GM12878 (cell line): ENCODE measurements around the gene RERE. TPM values are rescaled to one million over a fixed set of nuclear protein-coding genes. Genes with fewer than 3 reads are reported as not detected.

Experiments used
- CBFB ChIP-seq: IDR thresholded peaks from 2 replicates; pipeline ENCODE4 v1.6.1; 2016; ENCODE audit warnings: antibody characterized with exemption, low read depth
- FOS ChIP-seq: IDR thresholded peaks from 3 replicates; pipeline ENCODE4 v1.6.1; 2011; ENCODE audit warnings: borderline replicate concordance; ENCODE audit not compliant: insufficient read length; ENCODE audit errors: extremely low read depth
- HDGF ChIP-seq: fragments of 450-650 bp; IDR thresholded peaks from 2 replicates; pipeline ENCODE4 v1.6.1; 2016; ENCODE audit warnings: antibody characterized with exemption
- JUNB ChIP-seq: IDR thresholded peaks from 2 replicates; pipeline ENCODE4 v1.6.1; 2016; ENCODE audit warnings: antibody characterized with exemption, mild to moderate bottlenecking
- KLF5 ChIP-seq: fragments of 450-650 bp; IDR thresholded peaks from 2 replicates; pipeline ENCODE4 v1.6.1; 2014; ENCODE audit warnings: mild to moderate bottlenecking; ENCODE audit not compliant: partially characterized antibody
- MAX ChIP-seq: IDR thresholded peaks from 2 replicates; pipeline ENCODE4 v1.6.1; 2012; ENCODE audit warnings: low read depth, low read length, improper control_type of control experiment
- MLLT1 ChIP-seq: fragments of 450-650 bp; IDR thresholded peaks from 2 replicates; pipeline ENCODE4 v1.6.1; 2016; ENCODE audit warnings: mild to moderate bottlenecking
- PML ChIP-seq: IDR thresholded peaks from 2 replicates; pipeline ENCODE4 v1.6.1; 2012; ENCODE audit warnings: low read length, inconsistent platforms
- RELA ChIP-seq: fragments of 450-650 bp; IDR thresholded peaks from 2 replicates; pipeline ENCODE4 v1.8.0; 2014; ENCODE audit warnings: borderline replicate concordance; ENCODE audit not compliant: partially characterized antibody
- SIN3A ChIP-seq: IDR thresholded peaks from 2 replicates; pipeline ENCODE4 v1.6.1; 2012; ENCODE audit warnings: low read depth, low read length, improper control_type of control experiment
- SP1 ChIP-seq: IDR thresholded peaks from one replicate; pipeline ENCODE4 v1.6.1; 2011; ENCODE audit warnings: low read depth, low read length
- STAT1 ChIP-seq: fragments of 450-650 bp; conservative IDR thresholded peaks from 2 replicates; pipeline ENCODE4 v1.6.1; 2014; ENCODE audit warnings: antibody characterized with exemption, mild to moderate bottlenecking
- WRNIP1 ChIP-seq: IDR thresholded peaks from 2 replicates; pipeline ENCODE4 v1.6.1; 2011; ENCODE audit warnings: low read depth, low read length, improper control_type of control experiment, borderline replicate concordance
- YY1 ChIP-seq: IDR thresholded peaks from 2 replicates; pipeline ENCODE4 v1.6.1; 2011; ENCODE audit warnings: low read depth, mild to moderate bottlenecking, low read length
- ZBTB11 ChIP-seq: fragments of 450-650 bp; formaldehyde crosslinking; IDR thresholded peaks from 2 replicates; pipeline ENCODE4 v1.5.0; 2022; ENCODE audit warnings: mild to moderate bottlenecking, missing genetic modification characterization
- ZNF274 ChIP-seq: IDR thresholded peaks from one replicate; pipeline ENCODE4 v1.8.0; 2011; ENCODE audit not compliant: insufficient read length, insufficient read depth
- polyA plus RNA-seq, 11 experiments: library from polyadenylated mRNA; depleted of rRNA in 4 of 11; unstranded in 6 of 11; stranded (reverse) in 5 of 11; fragments of >200 nt; fragmentation: Nextera tagmentation in 4 of 11; fragmentation: Illumina TruSeq in 1 of 11; extraction: Ambion mirVana in 4 of 11; extraction: Trizol in 1 of 11; gene quantifications; 1 replicate in 1 of 11; 2 replicates in 10 of 11; pipeline versions ENCODE4 v1.2.1 to v1.2.3, GENCODE V29; 2011 to 2016; ENCODE audit warnings: inconsistent platforms in 2 of 11, missing spikeins in 2 of 11, low read depth in 1 of 11
- total RNA-seq, 4 experiments: library from RNA; depleted of rRNA in 3 of 4; stranded (reverse); fragments of >200 nt in 3 of 4; fragmentation: Illumina TruSeq in 1 of 4; extraction: Trizol in 1 of 4; gene quantifications; 2 replicates each; pipeline versions ENCODE4 v1.2.1 to v1.2.3, GENCODE V29; 2013 to 2021
- TF ChIP-seq, protein P1 (sequence below), 3 experiments: IDR thresholded peaks in 2 of 3; conservative IDR thresholded peaks in 1 of 3; 2 replicates each; pipeline ENCODE4 v1.5.1; 2011; ENCODE audit warnings: low read depth in 3 of 3, low read length in 3 of 3, mild to moderate bottlenecking in 3 of 3, control low read depth in 2 of 3, moderate library complexity in 2 of 3, inconsistent platforms in 1 of 3, mixed read lengths in 1 of 3; ENCODE audit not compliant: control insufficient read depth in 2 of 3, insufficient read depth in 1 of 3; ENCODE audit errors: extremely low read depth in 1 of 3
- TF ChIP-seq, protein P2 (sequence below): fragments of 450-650 bp; IDR thresholded peaks from 2 replicates; pipeline ENCODE4 v1.6.1; 2016; ENCODE audit warnings: mild to moderate bottlenecking, moderate library complexity, borderline replicate concordance

RERE gene
- total and polyA plus RNA-seq, 10 of the 15 experiments (the other 5 are each of a cell fraction or from before 2014, with no cell fraction given), result 5.2 to 60.5 (median 20.2) TPM

- TF ChIP-seq ZNF274, result no peak
- TF ChIP-seq KLF5, result no peak
- TF ChIP-seq FOS, result peak; percentile 53
- peak; percentile 56; the same call in 1 of the 2 replicates for TF ChIP-seq SIN3A
- peak; percentile 82 for TF ChIP-seq MLLT1
- TF ChIP-seq, protein P1, sequence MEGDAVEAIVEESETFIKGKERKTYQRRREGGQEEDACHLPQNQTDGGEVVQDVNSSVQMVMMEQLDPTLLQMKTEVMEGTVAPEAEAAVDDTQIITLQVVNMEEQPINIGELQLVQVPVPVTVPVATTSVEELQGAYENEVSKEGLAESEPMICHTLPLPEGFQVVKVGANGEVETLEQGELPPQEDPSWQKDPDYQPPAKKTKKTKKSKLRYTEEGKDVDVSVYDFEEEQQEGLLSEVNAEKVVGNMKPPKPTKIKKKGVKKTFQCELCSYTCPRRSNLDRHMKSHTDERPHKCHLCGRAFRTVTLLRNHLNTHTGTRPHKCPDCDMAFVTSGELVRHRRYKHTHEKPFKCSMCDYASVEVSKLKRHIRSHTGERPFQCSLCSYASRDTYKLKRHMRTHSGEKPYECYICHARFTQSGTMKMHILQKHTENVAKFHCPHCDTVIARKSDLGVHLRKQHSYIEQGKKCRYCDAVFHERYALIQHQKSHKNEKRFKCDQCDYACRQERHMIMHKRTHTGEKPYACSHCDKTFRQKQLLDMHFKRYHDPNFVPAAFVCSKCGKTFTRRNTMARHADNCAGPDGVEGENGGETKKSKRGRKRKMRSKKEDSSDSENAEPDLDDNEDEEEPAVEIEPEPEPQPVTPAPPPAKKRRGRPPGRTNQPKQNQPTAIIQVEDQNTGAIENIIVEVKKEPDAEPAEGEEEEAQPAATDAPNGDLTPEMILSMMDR (IDR thresholded peaks at IDR 0.05 in 2 of 3, conservative IDR thresholded peaks at IDR 0.05 in 1 of 3; ENCODE audit: control insufficient read depth in 2 of 3, extremely low read depth in 1 of 3, insufficient read depth in 1 of 3, low read depth in 3 of 3, low read length in 3 of 3), result 0 out of 6 replicates have a peak, but pooled peaks of 1 of the 3 experiments have one; percentile 0
- no peak for TF ChIP-seq WRNIP1
- peak; percentile 92 for TF ChIP-seq SP1
- TF ChIP-seq PML, result peak; percentile 90
- TF ChIP-seq ZBTB11 (CRISPR knock-in tag), result no peak
- TF ChIP-seq, protein P2, sequence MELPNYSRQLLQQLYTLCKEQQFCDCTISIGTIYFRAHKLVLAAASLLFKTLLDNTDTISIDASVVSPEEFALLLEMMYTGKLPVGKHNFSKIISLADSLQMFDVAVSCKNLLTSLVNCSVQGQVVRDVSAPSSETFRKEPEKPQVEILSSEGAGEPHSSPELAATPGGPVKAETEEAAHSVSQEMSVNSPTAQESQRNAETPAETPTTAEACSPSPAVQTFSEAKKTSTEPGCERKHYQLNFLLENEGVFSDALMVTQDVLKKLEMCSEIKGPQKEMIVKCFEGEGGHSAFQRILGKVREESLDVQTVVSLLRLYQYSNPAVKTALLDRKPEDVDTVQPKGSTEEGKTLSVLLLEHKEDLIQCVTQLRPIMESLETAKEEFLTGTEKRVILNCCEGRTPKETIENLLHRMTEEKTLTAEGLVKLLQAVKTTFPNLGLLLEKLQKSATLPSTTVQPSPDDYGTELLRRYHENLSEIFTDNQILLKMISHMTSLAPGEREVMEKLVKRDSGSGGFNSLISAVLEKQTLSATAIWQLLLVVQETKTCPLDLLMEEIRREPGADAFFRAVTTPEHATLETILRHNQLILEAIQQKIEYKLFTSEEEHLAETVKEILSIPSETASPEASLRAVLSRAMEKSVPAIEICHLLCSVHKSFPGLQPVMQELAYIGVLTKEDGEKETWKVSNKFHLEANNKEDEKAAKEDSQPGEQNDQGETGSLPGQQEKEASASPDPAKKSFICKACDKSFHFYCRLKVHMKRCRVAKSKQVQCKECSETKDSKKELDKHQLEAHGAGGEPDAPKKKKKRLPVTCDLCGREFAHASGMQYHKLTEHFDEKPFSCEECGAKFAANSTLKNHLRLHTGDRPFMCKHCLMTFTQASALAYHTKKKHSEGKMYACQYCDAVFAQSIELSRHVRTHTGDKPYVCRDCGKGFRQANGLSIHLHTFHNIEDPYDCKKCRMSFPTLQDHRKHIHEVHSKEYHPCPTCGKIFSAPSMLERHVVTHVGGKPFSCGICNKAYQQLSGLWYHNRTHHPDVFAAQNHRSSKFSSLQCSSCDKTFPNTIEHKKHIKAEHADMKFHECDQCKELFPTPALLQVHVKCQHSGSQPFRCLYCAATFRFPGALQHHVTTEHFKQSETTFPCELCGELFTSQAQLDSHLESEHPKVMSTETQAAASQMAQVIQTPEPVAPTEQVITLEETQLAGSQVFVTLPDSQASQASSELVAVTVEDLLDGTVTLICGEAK, result peak; percentile 76
- no peak for TF ChIP-seq STAT1
- no peak for TF ChIP-seq HDGF
- TF ChIP-seq RELA, result no peak
- no peak for TF ChIP-seq JUNB
- peak; percentile 46 for TF ChIP-seq MAX
- TF ChIP-seq CBFB, result peak; percentile 73
- TF ChIP-seq YY1, result peak; percentile 84
Measured at GRCh38 chr1:8817412-8818324, at the start of gene RERE (continued).
